ENCODE results near the gene PLOD3.

DNA sequence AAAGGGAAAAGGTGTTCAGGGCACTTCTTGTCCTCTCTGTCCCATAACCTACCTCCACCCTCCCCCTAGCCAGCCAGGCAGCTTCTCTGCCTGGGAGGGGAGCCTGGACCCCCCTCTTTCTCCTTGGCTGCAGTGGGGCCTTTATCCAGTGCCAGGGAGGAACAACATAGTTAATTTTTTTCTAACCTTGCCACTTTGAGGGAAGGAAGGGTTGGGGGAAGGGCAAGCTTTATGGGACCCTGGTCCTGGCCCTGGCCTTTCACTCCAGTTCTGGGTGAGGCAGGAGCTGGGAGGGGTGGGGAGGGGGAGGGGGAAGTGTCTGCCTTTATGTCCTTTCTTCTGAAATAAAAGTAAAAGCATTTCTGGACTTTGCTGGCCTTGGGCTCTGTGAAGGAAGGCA, 56.5 kb downstream of the PLOD3 start:
- TF ChIP-seq, protein P1, sequence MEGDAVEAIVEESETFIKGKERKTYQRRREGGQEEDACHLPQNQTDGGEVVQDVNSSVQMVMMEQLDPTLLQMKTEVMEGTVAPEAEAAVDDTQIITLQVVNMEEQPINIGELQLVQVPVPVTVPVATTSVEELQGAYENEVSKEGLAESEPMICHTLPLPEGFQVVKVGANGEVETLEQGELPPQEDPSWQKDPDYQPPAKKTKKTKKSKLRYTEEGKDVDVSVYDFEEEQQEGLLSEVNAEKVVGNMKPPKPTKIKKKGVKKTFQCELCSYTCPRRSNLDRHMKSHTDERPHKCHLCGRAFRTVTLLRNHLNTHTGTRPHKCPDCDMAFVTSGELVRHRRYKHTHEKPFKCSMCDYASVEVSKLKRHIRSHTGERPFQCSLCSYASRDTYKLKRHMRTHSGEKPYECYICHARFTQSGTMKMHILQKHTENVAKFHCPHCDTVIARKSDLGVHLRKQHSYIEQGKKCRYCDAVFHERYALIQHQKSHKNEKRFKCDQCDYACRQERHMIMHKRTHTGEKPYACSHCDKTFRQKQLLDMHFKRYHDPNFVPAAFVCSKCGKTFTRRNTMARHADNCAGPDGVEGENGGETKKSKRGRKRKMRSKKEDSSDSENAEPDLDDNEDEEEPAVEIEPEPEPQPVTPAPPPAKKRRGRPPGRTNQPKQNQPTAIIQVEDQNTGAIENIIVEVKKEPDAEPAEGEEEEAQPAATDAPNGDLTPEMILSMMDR (IDR thresholded peaks at IDR 0.05), result no peak
- TF ChIP-seq POLR2A (IDR thresholded peaks at IDR 0.05) (no peak), POLR2AphosphoS5 (IDR thresholded peaks at IDR 0.05) (no peak), EP300 (IDR thresholded peaks at IDR 0.05) (no peak)

All from stomach (tissue), 4 donors.